Left renal pelvis (tissue), 4 donors: Measurements from ENCODE around the gene RPL37A. TPM values are rescaled to one million over a fixed set of nuclear protein-coding genes. Genes with fewer than 3 reads are reported as not detected.

Experiments
- DNase-seq, 4 donors: peaks; one replicate each; pipeline ENCODE4 v3.0.0-alpha.2; 2013; ENCODE audit warnings: low read depth in 4 of 4, low spot score in 3 of 4
- polyA plus RNA-seq, 4 donors: library from polyadenylated mRNA; unstranded; fragments of 120-200 nt; gene quantifications; one replicate each; pipeline ENCODE4 v1.2.1, GENCODE V29; 2013; ENCODE audit not compliant: insufficient read length in 4 of 4

The RPL37A gene
- polyA plus RNA-seq, 4 donors, result 2,094 to 2,374 (median 2,125) TPM

DNA sequence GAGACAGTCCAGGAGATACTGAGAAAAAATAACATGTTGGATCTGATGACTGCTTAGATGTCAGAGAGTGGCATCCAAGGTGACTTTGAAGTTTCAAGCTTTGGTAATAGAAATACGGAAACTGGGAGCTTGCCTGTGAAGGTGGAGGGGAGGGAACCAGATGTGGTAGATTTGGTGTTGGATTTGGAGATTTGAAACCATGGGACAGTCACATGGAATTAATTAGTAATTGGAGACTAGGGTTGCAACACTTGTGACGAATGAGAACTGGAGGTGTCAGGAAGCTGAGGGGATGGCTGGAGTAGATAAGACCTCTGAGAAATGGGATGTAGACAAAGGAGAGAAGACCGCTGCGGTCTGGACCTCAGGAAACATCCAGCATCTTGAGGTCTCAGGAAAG, 46.7 kb downstream of the RPL37A start:
- no peak for DNase-seq

DNA sequence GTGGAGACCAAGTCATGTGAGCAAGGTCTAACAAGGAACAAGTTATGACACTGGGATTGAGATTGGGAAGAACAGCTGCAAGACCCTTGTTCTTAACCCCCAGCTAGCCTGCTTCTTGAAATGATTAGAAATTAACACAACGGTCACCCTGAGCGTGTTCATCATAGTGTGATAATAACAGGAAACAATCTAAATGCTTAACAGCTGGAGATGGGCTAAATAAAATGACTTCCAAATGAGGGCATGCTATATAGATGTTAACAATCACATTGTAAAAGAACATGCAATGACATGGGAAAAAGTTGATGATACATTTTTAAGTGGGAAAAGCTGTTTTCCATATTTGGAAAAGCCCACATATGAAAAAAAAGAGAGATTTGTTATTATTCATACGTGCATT, 47.6 kb downstream of the RPL37A start:
- DNase-seq, result no peak

GRCh38 chr2:216546641-216547403, 48.2 kb downstream of the RPL37A start:
- no peak for DNase-seq

DNA sequence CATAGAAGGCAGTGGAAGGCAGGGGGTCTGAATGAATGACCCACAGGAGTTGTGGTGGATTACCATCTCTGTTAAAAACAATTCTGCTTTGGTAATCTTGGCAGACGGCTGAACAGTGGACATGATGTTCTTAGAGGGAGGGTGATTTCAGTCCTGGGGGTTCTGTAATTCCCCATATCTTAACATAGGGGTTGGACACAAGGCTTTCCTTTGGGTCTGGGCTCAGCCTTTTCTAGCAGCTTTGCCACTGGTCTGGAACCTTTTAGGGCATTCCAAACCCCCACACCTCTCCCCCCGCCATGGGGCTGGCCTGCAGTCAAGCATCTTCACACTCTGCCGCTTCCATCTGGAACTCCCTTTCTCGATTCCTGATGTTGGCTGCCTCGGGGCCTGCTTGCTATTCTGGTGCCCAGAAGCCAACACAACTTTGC, 50.3 kb downstream of the RPL37A start:
- DNase-seq, result no peak

GRCh38 chr2:216549926-216550690, 51.5 kb downstream of the RPL37A start:
- DNase-seq, result no peak

- DNase-seq, result no peak
Measured at GRCh38 chr2:216551234-216552068, 52.8 kb downstream of the RPL37A start.

- no peak for DNase-seq
Measured at GRCh38 chr2:216553093-216553478, 54.4 kb downstream of the RPL37A start.

Other genes with a start within 250 kb of the RPL37A start
- gene MARCHF4, start 126.4 kb upstream of the RPL37A start, polyA plus RNA-seq, result under 1 TPM; 0.08 to 0.13 (median 0.11) TPM
- gene SMARCAL1, start 86.4 kb upstream of the RPL37A start, polyA plus RNA-seq, result 10 to 100 TPM; 29.1 to 31.3 (median 29.9) TPM
- gene IGFBP2, start 134.6 kb downstream of the RPL37A start, polyA plus RNA-seq, result 100 to 1,000 TPM; 109 to 285 (median 197) TPM
- 1,000 to 10,000 TPM in 1 of 4 donors, 100 to 1,000 TPM in 3; 274 to 1,453 (median 475) TPM for gene IGFBP5, start 196.7 kb downstream of the RPL37A start, polyA plus RNA-seq